NCI-H2196 treated with DMSO at 0.1 percent for 48 hours (cell line): ENCODE data around the gene SPON1.
"Not testable (repeated sequence)": the region's sequence is repeated elsewhere in the genome, so short reads cannot be mapped to it uniquely, and the experiment has no call there.

Experiments used
- DNase-seq: peaks from one replicate; lab custom pipeline; 2025; ENCODE audit not compliant: unreplicated experiment; lab: John Stamatoyannopoulos, UW

SPON1 gene

DNA sequence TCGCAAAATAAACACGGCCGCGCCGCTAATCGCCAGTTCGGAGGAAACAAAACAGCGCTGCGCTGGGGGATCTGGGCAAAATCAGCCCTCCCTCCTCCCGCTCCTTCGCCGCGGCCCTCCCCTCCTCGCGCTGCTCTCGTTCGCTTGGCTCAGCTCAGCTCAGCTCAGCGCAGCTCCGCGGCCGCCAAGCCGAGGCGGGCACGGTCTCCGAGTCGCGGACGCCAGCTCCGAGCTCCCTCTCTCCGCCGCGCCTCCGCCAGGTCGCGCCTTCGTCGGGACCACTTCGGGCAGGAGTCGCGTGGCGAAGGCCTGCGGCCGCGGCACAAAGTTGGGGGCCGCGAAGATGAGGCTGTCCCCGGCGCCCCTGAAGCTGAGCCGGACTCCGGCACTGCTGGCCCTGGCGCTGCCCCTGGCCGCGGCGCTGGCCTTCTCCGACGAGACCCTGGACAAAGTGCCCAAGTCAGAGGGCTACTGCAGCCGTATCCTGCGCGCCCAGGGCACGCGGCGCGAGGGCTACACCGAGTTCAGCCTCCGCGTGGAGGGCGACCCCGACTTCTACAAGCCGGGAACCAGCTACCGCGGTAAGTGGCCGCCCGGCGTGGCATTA lies at the start of gene SPON1:
TSS of gene SPON1 (plus strand) at position 162 of the 607 bp plus-strand sequence. CDS start at position 344, 182 bp downstream.
- DNase-seq, result no peak

DNA sequence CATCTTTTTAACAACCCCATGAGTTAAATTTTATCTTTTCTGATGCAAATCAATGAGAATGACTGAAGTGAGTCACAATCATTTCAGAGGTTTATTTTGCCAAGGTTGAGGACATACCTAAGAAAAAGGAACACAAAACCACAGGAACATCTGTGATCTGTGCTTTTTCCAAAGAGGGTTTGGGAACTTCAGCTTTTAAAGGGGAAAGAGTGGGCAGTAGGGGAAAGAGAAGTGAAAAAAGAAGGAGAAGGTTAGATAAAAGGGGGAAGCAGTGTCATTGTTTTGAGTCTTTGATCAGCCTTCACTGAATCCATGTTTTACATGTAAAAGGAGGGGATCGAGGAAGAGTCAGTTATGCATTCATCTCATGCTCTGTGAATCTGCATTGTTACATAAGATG lies 45.3 kb upstream of the SPON1 start:
- DNase-seq, result no peak

DNA sequence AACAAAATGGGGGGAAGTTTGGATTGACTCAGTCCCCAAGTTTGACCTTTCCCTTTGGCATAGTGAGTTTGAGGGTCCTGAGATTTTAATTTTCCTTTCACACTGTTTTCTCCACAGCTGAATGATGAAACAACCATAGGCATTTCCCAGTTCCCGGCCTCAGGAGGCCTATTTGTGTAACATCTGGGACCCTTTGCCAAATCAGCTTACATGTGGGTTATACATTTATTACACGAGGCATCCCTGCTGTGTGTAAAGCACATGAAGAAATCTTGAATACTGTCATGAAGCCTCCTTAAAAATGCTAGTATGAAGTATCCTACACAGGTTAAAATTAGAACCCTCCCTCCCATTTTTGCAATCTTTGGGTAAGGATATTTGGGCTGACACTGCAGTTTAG lies 44.6 kb upstream of the SPON1 start:
- no peak for DNase-seq

DNA sequence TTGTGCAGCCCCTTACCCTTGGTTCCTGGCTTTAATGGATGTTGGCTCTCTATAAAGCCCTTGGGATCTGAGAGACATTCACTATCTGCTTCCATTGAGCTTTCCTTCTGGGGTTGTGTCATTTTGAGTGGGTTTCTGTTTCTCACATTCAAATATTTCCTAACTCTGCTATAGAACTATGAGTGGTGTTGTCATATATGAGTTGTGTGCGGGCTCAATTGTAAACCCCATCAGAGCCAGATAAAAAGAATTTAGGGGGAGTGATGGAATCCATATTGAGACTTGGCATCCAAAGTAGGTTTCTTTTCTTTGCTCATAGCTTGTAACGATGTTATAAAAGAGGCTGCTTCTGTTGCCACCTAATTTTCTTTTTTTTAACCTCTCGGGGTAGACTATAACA lies 41.8 kb upstream of the SPON1 start:
- DNase-seq, result no peak

DNA sequence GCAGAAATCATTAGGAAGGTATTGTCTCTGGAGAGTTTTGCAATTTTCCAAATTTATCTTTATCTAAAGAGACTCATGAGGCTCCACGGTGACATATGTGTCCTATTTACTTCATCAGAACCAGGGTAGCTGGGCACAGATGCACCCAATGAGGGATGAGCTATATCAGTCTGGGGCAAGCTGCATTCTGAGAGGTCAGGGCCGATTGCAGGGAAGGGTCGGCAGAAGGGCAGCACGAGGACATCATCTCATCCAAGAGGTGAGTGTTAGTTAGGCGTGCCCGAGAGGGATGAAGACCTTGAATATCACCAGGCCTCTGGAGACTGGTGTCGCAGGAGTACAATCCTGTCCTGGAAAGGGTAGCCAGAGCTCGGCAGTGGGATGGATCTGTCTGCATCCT lies 41.0 kb upstream of the SPON1 start:
- DNase-seq, result no peak

DNA sequence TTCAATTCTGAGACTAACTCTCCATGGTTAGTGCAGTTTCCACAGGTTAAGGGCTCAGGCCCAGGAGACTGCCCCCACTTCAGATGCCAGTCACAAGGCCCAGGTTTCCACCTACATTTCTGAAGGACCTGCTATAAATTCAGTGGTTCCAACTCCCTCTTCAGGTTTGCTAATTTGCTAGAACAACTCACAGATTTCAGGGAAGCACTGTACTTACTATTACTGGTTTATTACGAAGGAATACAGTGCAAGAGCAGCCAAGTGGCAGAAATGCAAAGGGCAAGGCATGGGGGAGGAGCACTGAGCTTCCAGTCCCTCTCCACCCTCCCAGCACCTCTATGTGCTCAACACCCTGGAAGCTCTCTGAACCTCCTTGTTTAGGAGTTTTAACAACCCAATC lies 39.3 kb upstream of the SPON1 start:
- DNase-seq, result no peak

DNA sequence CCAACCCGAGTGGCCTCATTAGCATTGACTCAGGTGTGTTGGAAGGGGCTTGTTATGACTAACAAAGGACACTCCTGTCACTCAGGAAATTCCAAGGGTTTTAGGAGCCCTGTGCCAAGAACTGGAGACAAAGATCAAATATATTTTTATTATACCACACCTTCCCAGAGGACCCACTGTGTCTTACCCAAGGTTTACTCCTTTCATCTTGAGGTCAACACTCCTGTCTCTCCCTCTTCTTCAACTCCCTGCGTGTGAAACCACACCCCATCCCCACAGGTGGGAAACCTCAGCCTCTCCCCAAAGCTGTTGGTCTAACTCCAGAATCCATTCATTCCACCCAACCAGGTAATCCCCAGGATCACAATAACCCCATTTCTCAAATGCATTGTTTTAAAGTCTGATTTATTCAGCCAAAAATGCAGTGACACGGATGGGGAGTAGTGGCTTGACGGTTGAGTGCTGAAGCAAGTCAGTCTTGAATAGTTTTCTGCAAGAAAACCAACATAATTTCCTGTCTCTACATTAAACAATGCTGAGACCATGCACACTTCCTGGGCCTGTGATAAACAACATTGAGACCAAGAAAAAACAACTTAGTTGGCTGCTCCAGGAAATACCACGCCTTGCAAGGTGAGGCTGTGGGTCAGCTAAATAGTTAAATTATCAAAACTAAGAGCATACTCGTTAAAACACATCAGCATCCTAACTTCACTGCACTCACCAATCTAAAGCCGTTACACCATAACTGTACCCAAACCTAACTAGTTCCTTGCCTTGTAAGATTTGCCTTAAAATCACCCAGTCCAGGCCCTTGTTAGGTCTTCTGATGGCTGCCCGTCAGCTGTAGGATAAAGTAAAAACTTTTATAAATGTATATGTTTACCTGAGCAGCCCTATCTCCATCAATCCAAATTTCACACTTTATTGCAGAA lies 38.5 kb upstream of the SPON1 start:
- no peak for DNase-seq

DNA sequence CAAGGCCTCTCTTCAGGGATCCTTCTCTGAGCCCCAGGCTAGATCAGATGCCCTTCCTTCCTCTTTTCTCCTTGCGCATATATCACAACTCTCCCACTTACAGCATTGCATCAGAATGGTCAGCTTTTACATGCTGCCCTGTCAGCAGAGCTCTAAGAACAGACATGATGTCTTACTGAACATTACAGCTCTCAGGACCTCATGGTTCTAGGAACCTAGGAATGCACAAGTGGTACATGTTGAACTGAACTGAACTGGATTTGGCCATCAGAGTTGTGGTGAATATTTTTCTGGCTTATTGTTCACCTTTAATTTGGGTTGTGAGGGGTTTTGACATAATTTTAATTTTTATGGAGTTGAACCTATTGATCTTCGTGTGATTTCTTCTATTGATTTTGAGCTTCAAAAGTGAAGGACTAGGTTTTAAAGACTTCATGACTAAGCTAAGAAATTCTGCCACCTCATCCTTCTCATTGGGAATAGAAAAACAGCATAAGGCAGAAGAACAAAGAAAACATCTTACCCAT lies 37.7 kb upstream of the SPON1 start:
- no peak for DNase-seq

DNA sequence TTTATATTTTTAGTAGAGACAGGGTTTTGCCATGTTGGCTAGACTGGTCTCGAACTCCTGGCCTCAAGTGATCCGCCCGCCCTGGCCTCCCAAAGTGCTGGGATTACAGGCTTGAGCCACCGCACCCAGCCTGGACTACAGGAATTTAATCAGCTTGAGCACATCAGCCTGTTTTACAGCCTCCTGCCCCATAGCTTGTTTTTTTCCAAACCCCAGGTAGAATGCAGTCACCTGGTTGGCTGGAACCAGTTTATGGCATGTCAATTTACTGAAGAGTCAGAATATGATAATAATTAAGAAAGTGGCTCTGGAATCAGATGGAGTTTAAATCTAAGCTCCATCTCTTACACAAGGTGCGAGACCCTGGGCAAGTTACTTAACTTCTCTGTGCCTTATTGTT lies 36.2 kb upstream of the SPON1 start:
- DNase-seq, result not testable (repeated sequence)

DNA sequence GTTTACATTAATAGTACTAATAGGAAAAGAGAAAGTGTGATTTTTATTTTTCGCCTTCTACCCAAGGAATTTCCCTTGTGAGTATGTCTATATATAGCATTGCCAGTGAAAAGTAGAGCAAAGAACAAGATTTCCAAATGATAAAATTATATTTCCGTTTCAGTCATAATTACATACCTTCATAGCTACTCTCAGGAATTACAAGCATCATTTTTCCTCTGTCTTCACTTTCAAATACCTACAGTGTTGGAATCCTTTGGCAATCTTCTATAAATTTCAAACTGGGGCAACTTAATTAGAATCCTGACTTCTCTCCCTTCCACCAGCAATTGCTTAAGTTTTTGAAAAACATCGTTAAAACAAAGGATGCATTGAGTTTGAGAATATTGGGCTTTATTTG lies 35.5 kb upstream of the SPON1 start:
- no peak for DNase-seq

DNA sequence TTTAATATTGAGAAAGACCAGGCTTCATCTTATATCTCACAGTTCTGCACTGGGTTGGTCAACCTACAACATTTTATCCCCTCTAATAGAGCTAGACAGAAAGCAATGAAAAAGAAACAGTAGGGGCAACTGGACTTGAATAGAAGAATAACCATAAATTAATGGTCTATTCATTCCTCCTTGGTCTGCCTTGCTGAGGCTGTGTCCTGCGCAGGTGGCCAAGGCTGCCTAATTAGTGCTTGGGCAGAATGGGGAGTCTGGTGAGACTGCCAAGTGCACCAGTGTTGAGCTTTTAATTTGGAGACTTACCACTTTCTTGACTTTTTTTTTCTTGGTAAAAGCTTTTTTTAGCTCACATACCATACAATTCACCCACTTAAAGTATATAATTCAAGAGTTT lies 35.0 kb upstream of the SPON1 start:
- no peak for DNase-seq

DNA sequence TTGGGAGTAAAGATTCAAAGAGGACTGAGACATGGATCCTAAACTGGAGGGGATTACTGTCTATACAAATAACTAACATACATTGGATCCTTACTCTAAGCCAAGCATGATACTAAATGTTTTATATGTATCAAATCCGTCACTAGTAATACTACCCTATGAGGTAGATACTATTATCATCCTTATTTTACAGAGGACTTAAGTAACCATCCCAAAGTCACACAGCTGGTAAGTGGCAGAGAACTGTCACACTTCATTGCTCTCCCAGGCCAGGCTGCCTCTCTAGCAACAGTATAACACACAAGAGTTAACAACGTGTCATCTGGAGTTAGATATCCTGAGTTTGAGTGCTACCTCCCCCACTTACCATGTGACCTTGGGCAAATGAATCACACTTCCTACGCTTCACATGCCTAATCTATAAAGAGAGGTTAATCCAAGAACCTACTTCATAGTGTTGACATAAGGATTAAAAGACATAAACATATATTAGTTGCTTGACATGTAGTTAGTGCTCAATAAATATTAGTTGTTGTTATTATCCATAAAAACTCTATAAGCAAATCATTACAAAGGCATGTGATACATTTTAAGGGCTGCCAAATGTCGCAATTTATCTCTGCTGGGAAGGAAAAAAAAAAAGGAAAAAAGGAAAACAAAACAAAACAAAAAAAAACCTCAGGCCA lies 33.8 kb upstream of the SPON1 start:
- DNase-seq, result no peak

DNA sequence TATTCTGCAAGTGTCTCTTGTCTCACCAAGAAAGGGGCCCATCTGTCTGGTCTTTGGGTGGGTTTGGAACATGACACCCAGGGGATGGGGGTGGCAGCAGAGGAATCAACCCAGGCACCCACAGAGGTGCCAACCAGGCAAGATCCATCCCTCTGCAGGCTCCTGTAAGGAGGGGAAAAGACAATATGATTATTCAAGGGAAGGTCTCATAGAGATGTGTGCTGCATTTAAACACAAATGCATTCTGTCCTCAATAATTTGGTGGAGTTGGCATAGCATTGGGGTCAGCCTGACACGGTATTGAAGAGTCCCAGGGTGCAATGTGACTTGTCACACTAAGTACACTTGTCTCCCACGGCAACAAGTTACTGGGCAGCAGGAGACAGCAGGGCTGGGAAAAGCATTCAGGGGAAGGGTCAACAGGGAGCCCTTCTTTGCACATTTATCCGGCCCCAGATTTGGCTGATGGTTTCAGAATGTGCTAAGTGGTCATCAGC lies 33.1 kb upstream of the SPON1 start:
- no peak for DNase-seq

DNA sequence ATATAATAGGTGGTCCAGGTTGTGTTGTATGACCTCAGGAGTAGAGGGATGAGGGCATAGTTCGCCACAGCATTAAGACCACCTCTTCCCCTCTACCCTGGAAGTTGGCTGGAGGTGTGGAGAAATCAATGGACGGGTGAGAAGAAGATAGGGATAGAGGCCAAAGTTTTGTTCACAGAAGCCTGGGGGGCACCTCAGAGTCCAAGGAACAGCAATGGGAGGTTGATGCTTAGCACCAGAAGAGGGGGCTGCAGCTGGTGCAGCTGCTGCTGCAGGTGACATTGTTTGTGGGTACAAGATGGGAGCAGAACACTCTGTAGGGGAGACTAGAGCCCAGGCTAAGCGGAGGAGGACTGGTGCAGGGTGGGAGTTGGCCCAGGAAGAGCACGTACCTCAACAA lies 31.2 kb upstream of the SPON1 start:
- no peak for DNase-seq

DNA sequence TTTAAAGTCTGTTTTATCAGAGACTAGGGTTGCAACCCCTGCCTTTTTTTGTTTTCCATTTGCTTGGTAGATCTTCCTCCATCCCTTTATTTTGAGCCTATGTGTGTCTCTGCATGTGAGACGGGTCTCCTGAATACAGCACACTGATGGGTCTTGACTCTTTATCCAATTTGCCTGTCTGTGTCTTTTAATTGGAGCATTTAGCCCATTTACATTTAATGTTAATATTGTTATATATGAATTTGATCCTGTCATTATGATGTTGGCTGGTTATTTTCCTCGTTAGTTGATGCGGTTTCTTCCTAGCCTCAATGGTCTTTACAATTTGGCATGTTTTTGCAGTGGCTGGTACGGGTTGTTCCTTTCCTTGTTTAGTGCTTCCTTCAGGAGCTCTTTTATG lies 25.4 kb upstream of the SPON1 start:
- not testable (repeated sequence) for DNase-seq

DNA sequence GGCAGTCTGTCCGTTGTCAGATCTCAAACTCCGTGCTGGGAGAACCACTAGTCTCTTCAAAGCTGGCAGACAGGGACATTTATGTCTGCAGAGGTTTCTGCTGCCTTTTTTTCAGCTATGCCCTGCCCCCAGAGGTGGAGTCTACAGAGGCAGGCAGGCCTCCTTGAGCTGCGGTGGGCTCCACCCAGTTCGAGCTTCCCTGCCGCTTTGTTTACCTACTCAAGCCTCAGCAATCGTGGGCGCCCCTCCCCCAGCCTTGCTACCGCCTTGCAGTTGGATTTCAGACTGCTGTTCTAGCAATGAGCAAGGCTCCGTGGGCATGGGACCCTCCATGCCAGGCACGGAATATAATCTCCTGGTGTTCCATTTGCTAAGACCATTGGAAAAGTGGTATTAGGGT lies 23.7 kb upstream of the SPON1 start:
- not testable (repeated sequence) for DNase-seq

DNA sequence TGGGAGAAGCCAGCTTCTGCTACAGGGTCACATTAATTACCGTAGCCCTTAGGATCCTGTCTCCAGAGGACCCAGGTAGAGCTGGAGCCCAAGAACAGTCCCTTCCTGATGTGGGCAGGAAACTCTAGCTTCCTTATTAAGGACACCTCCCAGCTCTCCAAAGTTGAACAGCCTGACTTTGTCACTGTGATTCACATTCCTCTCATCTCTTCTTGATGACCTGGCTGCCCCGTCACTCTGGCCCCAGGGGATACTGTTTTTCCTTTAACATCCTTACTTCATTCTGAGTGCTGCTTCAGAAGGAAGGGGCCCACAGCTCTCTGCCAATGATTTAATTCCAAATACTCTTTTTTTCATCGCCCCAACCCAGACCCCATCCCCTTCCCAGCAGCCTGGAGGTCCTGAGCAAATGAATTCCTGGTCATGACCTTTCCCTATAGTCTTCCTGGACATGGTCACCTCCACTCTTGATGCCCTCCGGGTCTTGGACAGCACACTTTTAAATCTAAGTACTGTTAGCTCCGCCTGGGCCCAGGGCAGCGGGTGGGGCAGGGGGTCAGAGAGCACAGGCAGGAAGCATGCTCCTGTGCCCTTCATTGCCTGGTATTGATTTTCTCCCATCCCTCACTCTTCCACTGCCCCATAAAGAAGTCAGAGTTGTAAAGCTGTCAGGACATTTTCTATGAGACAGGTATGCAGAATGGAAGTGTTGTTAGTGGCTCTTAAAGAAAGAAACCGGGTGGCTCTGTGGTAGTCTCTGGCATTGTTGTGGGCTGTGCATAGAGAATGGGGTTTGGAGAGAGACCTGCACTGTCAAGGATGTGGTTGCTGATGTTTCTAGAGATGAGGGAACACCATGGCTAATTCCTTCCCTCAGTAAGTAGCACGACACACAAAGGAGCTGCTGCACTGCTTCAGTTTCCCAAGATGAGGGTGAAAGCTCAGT lies 22.3 kb upstream of the SPON1 start:
- DNase-seq, result no peak

DNA sequence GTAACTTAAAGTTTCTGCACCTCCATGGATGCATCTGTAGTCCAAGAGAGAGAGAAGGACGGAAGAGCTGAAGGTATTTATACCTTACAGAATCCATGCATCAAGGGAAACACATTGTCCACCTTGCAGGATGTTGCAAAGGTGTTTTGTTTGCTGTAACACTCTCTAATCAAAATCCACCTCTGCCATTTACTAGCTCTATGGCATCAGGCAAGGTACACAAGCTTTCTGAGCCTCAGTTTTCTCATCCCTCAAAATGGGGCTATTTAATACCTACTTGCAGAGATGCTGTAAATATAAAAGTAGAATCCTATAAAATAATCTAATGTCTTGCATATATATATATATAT lies 21.6 kb upstream of the SPON1 start:
- no peak for DNase-seq

DNA sequence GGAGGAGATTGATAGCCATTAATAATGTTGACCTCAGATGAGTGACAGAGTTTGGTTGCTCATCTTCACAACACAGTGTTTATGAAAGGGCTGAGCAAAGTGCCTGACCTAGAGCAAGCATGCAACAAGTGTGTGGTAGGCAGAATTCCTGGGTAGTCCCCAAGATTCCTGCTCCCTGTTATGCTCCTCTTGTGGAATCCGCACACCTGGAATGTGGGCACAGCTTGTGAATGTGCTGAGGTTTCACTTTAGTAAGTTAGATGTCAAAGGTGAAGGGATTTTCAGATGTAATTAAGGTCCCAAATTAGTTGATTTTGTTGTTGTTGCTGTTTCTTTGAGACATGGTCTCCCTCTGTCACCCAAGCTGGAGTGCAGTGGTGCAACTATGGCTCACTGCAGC lies 20.7 kb upstream of the SPON1 start:
- no peak for DNase-seq

DNA sequence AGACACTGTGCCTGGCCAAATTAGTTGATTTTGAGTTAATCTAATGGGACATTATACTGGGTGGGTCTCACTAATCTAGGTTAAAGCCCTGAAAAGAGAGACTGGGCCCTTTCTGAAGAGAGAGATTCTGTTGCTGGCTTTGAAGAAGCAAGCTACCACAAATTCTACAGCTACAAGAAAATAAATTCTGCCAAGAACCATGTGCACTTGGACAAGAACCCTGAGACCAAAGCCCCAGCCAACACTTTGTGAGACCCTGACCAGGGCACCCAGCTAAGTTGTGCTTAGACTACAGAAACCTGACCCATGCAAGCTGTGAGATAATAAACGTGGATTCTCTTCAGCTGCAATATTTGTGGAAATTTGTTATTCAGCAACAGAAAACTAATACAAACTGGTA lies 20.1 kb upstream of the SPON1 start:
- DNase-seq, result no peak

DNA sequence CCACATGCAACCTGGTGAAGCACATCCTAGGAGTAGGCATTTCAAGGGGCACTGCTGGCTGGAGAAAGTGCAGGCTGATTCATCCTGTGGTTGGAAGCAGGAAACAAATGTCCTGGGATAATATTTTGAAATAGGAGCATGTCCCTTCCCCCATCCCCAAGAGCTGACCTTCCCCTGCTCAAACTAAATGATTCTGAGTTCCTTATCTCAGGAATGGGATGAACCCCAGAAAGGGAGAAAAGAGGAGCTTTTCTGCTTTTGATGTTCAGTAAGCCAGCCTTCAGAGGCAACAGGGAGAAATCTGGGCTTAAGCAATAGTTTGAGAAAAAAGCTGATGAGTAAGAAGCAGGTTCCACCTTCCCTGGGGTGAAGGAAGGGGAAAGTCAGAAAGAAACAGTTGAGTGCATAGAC lies 19.5 kb upstream of the SPON1 start:
- DNase-seq, result no peak
